ENCODE results near the gene TBC1D22A.

Gene TBC1D22A

DNA sequence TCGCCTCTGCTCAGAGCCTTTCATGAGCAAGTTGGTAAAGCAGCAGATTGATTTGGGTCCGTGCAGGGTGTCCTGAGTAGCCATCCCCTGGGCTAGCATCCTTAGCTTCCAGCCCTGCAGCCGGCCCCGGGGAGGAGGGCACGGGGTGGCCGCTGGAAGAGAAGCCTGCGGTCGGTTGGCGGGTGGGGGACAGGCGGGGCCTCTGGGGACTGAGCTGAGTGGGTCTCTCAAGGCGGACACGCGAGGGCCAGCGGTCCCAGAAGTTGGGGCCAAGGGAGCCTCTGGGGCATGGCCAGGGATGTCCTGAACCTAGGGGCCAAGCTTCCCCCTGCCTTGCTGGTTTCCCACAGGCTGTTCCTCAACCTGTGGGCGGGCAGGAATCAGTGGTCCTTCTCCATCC, 143.0 kb downstream of the TBC1D22A start:
- TF ChIP-seq ZNF274 (IDR thresholded peaks at IDR 0.05; ENCODE audit: low read depth, low read length) = no peak
- H3K4me3 ChIP-seq (ENCODE audit: low read length) = no peak overlapping the region

DNA sequence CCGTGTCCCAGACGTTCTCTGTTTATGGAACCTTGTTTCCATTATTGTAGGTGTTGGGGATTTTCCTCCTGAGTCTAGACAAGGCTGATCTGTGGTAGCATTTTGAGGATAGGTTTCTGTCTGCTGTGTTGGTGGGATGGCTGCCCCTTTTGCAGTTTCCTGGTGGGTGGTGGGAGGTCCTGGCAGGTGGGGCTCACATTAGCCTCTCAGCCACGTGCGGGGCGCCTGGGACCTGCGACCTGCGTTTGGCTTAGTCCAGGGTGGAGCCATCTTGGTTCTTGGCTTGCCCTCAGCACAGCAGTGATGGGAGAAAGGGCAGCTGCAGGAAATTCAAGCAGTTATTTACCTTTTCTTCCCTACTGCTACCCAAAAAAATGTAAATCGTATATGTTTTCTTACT, 143.4 kb downstream of the TBC1D22A start:
- no peak for TF ChIP-seq ZNF274 (IDR thresholded peaks at IDR 0.05; ENCODE audit: low read depth, low read length)
- no peak overlapping the region for H3K4me3 ChIP-seq (ENCODE audit: low read length)

DNA sequence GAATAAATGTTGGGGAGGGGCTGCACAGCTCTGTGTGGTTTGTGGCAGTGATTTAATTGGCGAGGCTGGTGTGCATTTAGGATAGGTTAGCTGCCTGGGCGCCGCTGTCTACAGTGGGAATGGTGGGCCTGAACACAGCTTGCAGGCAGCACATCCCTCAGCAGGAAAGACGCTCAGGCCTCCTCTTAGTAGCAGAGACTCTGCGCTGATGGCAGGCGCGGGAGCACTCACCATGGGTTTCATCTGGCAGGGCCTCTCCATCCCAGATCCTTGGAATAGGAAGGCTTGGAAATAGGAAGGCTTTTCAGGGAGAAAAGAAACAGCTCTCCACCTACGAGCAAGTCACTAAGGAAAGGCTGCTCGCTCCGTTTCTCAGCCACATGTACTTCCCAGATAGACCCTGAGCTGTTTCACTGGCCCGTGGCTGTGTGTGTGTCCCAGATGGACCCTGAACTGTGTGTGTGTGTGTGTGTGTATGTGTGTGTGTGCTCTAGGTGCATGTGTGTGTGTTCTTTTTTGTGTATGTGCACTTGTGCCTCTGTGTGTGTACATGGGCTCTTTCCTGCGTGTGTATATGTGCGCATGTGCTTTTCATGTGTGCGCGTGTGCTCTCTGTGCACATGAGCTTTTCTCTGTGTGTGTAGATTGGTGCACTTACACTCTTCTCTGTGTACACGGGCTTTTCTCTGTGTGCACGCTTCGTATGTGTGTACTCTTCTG, 144.0 kb downstream of the TBC1D22A start:
- no peak overlapping the region for H3K4me3 ChIP-seq (ENCODE audit: low read length)
- no peak for TF ChIP-seq ZNF274 (IDR thresholded peaks at IDR 0.05; ENCODE audit: low read depth, low read length)

DNA sequence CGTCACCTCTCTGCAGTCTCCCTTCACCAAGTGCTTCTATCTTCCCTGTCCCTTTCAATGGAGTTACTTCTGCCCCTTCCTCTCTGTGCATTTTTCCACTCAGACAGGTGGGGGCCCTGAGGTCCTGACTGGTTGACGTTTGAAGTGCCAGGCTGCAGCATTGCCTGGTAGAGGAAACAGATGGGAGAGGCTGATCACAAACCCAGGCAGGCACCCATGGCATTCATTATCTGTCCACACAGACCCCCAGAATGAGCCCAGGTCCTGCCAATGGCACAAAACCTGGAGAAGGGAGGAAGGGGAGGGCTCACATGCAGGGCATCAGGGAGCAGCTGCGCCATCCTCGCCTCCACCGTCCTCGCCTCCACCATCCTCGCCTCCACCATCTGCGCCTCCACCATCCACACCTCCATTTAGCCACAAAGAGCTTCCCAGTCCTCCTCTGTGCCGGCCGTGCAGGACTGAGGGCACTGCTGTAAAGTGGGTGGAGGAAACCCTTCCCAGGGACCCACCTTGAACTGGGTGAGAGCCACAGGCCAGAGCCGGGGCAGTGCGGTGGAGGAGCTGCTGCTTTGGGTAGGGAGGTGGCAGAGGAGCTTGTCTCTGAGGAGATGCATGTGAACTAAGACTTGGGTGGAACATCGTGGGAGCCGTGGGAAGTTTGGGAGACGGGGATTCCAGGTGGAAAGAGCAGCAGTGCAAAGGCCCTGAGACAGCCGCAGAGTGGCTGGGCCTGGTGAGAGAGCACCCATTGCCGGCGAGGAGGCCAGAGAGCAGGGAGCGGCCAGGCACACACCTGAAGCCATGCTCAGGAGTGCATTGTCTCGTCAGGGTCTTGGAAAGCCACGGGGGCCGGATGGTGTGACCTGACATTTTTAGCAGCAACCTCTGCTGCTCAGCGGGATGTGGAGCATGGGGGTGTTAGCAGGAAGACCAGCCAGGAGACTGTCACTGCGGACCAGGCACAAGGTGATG, 145.1 kb downstream of the TBC1D22A start:
- TF ChIP-seq ZNF274 (IDR thresholded peaks at IDR 0.05; ENCODE audit: low read depth, low read length) = no peak
- no peak overlapping the region for H3K4me3 ChIP-seq (ENCODE audit: low read length)

DNA sequence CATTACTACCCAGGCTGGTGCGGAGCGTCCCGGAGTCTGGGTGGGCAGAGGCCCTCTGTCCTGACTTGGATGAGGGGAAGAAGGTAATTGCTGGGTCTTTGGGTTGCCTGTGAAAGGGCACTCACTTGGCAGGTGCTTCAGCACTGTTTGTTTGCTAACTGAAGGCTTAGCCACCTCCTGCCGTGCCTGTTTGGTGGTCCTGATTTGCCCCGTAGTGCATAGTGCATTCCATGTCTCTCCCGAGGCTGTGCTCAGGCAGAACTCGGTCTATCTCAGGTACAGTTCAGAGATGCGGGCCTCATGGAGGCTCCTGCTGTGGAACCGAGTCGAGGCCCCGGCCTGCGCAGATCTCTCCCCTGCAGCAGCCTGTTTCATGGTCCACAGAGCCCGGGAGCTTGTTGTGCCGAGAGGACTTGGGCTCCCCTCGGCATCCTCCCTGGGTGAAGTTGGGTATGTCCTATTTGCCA, 146.2 kb downstream of the TBC1D22A start:
- no peak for TF ChIP-seq ZNF274 (IDR thresholded peaks at IDR 0.05; ENCODE audit: low read depth, low read length)

DNA sequence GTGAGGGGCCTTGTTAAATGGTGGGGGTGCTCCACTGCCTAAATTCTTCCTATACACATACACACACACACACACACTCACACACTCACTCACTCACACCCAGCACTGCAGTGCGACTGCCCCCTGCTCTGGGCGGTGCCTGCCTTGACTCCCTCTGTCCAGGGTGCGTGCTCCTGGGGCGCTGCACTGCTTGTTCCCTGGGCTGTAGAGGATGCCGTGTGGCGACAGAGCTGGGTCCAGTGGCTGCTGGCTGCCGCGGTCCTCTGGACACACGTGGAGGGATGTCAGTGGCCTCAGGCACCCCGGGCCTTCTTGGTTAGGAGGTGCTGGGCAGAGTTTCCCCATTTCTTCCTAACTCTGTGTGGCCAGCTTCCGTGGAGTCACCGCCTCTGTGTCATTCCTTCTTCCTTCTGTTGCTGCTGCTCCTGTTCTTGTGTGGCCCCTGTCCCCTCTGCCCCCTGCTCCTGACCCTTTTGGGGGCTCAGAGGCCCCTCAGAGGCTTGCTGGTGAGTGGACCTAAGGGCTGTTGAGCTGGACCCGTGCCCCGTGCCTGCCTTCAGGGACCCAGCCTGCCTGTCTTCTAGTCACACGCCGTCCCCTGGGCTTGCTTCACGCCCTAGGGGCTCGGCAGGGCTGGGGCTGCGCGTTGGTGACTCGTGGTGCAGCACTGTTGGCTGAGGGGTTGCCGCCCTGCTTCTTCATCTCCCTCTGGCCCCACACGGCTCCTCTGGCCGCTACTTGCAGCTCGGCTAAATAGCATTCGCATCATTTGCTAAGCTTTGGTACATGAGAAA, 147.0 kb downstream of the TBC1D22A start:
- TF ChIP-seq ZNF274 (IDR thresholded peaks at IDR 0.05; ENCODE audit: low read depth, low read length) = no peak
- H3K4me3 ChIP-seq (ENCODE audit: low read length) = no peak overlapping the region

More for the DNA sequence above, 146.2 kb downstream of the TBC1D22A start:
- H3K4me3 ChIP-seq (ENCODE audit: low read length) = no peak overlapping the region

DNA sequence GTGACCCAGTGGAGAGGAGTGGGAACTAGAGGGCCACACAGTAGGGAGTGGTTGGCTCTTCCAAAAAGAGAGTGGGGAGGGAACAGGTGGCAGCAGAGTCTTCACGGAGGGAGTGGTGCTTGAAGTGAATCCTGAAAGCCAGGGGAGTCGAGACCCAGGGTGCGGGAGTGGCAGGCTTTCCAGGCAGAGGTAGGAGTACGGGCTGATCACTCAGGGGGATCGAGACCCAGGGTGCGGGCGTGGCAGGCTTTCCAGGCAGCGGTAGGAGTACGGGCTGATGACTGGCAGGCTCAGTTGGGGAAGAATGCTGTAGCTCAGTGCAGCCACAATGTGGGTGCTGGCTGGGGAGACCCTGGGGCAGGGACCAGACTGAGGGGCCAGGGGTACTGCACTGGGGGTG, 148.2 kb downstream of the TBC1D22A start:
- no peak overlapping the region for H3K4me3 ChIP-seq (ENCODE audit: low read length)
- no peak for TF ChIP-seq ZNF274 (IDR thresholded peaks at IDR 0.05; ENCODE audit: low read depth, low read length)

DNA sequence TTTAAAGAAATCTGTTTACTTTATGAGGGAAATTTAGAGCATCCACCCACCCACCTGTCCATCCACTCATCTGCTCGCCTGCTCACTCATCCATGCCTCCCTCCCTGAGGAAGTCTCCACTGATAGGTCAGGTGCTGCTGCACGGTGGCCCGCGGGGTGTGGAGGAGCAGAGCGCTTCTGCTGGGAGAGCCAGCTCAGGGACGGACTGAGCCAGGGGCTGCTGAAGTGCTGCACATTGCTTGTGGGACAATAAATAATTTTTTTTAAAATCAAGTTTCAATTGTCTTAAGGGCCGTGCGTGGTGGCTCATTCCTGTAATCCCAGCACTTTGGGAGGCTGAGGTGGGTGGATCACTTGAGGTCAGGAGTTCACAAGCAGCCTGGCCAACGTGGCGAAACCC, 148.9 kb downstream of the TBC1D22A start:
- TF ChIP-seq ZNF274 (IDR thresholded peaks at IDR 0.05; ENCODE audit: low read depth, low read length) = no peak
- H3K4me3 ChIP-seq (ENCODE audit: low read length) = no peak overlapping the region

DNA sequence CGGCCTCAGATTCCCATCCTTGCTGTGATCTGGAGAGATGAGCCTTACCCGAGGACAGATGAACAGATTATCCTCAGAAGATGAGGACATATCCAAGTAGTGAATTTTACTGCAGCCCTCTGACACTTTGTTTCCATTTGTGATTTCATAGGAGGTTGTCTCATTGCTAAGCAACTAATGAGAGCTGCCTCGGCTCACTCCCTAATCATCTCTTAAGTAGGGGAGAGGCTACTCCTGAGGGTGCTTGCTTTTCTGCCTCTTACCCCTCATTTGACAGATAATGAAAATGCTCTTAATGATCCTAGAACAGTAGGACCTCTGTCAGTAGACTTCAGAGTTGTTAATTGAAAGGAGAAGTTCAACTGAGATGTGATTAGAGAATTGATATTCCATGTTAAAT, 150.9 kb downstream of the TBC1D22A start:
- no peak overlapping the region for H3K4me3 ChIP-seq (ENCODE audit: low read length)
- TF ChIP-seq ZNF274 (IDR thresholded peaks at IDR 0.05; ENCODE audit: low read depth, low read length) = no peak

DNA sequence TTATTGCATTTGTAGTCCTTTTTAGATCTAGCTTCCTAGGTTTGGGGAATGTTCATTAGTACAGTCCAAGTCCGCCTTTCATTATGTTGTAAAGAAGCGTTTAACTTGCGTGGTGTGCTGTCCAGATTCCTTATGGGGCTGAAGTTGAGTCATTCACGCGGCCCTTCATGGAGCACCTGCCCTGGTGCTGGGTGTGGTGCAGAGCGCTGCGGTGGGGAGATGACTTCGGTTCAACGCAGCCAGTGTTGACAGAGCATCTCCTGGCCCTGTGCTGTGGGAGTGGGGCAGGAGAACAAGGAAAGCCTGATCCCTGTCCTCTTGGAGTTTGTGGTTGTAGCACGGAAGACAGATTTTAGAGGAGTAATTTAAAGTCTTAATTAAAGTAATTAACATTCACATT, 152.0 kb downstream of the TBC1D22A start:
- TF ChIP-seq ZNF274 (IDR thresholded peaks at IDR 0.05; ENCODE audit: low read depth, low read length) = no peak
- H3K4me3 ChIP-seq (ENCODE audit: low read length) = no peak overlapping the region

DNA sequence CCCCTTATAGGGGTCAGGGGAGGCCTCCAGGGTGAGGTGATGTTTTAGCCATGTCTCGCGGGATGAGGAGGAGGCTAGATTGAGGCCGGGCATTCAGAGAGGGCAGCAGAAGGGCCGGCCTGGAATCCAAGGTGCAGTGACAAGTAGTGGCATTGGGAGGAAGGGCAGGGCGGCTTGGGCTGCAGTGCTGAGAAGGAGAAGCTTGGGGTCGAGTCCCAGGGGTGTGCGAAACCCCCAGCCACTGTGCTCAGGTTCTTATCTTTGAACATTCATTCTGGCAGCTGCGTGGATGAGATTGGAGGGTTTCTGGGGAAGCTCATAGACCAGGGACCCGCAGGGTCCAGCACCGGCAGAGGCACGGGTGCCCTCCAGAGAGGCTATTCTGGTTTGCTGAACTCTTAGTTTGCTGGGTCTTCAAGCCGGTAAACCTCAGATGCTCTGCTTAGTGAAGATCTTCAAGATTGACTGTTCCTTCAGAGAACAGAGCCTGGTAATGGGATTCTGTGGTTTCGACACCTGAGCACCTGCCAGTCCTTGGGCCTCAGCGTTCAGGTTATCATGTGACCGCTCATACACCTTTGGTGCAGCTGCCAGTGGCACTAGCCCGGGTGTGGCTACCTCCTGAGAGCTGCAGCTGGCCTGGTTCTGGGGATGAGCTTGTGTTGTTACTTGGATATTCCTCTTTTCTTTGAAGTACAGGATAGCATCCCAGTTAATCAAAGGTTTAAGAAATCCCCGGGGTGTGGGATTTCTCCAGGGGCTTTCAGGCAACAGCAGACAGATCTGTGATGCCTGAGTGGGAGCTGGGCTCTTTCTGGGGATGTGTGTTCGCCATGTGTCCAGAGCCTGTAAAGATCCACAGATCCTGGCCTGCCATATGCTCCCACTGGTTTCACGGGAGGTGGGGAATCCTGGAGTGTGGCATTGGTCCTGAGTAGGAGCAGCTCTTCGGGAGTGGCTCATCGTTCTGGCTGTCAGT, 152.8 kb downstream of the TBC1D22A start:
- no peak overlapping the region for H3K4me3 ChIP-seq (ENCODE audit: low read length)
- TF ChIP-seq ZNF274 (IDR thresholded peaks at IDR 0.05; ENCODE audit: low read depth, low read length) = no peak

DNA sequence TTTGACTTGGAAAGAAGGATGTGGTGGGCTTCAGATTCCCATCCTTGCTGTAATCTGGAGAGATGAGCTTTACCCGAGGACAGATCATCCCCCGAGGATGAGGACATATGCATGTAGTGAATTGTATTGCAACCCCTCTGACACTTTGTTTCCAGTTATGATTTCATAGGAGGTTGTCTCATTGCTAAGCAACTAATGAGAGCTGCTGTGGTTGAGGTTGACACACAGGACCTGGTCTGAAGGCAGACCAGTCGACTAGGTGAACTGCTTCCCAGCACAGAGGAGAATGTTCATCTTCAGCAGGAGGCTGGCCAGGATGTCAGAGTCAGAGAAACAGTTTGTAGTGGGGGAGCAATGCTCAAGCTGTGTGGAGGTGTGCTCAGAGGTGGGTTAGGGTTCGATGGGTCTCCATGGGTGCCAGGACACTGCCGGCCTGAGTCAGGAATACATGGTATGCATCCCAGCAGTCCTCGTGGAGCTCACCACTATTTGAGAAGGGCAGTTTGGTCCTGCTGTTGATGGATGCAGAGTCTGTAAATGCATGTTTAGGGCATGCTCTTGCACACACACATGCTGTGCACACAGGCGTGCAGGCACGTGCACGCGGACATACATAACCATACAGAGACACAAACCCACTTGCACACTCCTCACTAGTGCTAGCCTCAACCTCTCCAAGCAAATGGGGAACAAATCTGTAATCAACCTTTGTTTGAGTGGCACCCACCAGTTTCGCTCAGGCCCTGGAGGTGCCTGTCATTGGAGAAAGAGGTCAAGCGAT, 153.7 kb downstream of the TBC1D22A start:
- no peak for TF ChIP-seq ZNF274 (IDR thresholded peaks at IDR 0.05; ENCODE audit: low read depth, low read length)
- H3K4me3 ChIP-seq (ENCODE audit: low read length) = no peak overlapping the region
